GM21786 (cell line): ENCODE data around the gene TMEM156.
"Not testable (repeated sequence)": the region's sequence is repeated elsewhere in the genome, so short reads cannot be mapped to it uniquely, and the experiment has no call there.

ENCODE experiments used
- ATAC-seq: cut with Tn5 transposase; IDR thresholded peaks from one replicate; pipeline ENCODE4 v1.9.1; 2021; ENCODE audit not compliant: unreplicated experiment

TMEM156 gene

GRCh38 chr4:38994135-38994534 is 38.1 kb downstream of the TMEM156 start:
- ATAC-seq, result no peak

- ATAC-seq, result no peak
Observed at GRCh38 chr4:38993683-38994082, 38.5 kb downstream of the TMEM156 start.

GRCh38 chr4:38990241-38990640 is 42.0 kb downstream of the TMEM156 start:
- no peak for ATAC-seq

GRCh38 chr4:38989487-38989886 is 42.7 kb downstream of the TMEM156 start:
- no peak for ATAC-seq

- ATAC-seq, result not testable (repeated sequence)
Observed at GRCh38 chr4:38988353-38988752, 43.9 kb downstream of the TMEM156 start.

- peak; percentile 41 for ATAC-seq
Observed at GRCh38 chr4:38987491-38987890, 44.7 kb downstream of the TMEM156 start.

GRCh38 chr4:38985410-38986100 is 46.7 kb downstream of the TMEM156 start:
- no peak for ATAC-seq

GRCh38 chr4:38983787-38984598 is 48.2 kb downstream of the TMEM156 start:
- ATAC-seq, result no peak

GRCh38 chr4:38983291-38983690 is 48.9 kb downstream of the TMEM156 start:
- ATAC-seq, result no peak

GRCh38 chr4:38982361-38983095 is 49.7 kb downstream of the TMEM156 start:
- ATAC-seq, result no peak

- ATAC-seq, result no peak
Observed at GRCh38 chr4:38980903-38981676, 51.1 kb downstream of the TMEM156 start.

- ATAC-seq, result no peak
Observed at GRCh38 chr4:38979511-38980230, 52.5 kb downstream of the TMEM156 start.

GRCh38 chr4:38979081-38979480 is 53.1 kb downstream of the TMEM156 start:
- ATAC-seq, result no peak

GRCh38 chr4:38976308-38976707 is 55.9 kb downstream of the TMEM156 start:
- no peak for ATAC-seq

GRCh38 chr4:38968668-38969067 is 63.5 kb downstream of the TMEM156 start:
- ATAC-seq, result no peak

GRCh38 chr4:38967260-38968095 is 64.7 kb downstream of the TMEM156 start:
- no peak for ATAC-seq

- ATAC-seq, result no peak
Observed at GRCh38 chr4:38965866-38966265, 66.3 kb downstream of the TMEM156 start.

- ATAC-seq, result no peak
Observed at GRCh38 chr4:38964942-38965775, 67.0 kb downstream of the TMEM156 start.
